Gastrocnemius medialis (tissue), 4 donors: ENCODE measurements around the gene HTR3D.

ENCODE experiments used
- CTCF ChIP-seq, 5 experiments: fragments of 450-650 bp in 3 of 5; fragments of 200-600 bp in 2 of 5; sonication (generic) in 2 of 5; IDR thresholded peaks in 4 of 5; conservative IDR thresholded peaks in 1 of 5; 1 replicate in 4 of 5; 2 replicates in 1 of 5; pipeline ENCODE4 v1.5.1; 2016 to 2019; ENCODE audit warnings: antibody characterized with exemption in 5 of 5, mild to moderate bottlenecking in 3 of 5, moderate library complexity in 3 of 5
- POLR2A ChIP-seq, 2 donors: fragments of 450-650 bp; IDR thresholded peaks; one replicate each; pipeline ENCODE4 v1.6.1; 2017; ENCODE audit warnings: antibody characterized with exemption in 2 of 2, mild to moderate bottlenecking in 2 of 2, moderate library complexity in 2 of 2

GRCh38 chr3:183988216-183988790 lies 43.2 kb upstream of the HTR3D start:
- TF ChIP-seq POLR2A (IDR thresholded peaks at IDR 0.05) (no peak), CTCF (IDR thresholded peaks at IDR 0.05 in 4 of 5, conservative IDR thresholded peaks at IDR 0.05 in 1 of 5) (no peak)
